Keratinocyte (primary cell): ENCODE results near the gene PHLPP2. TPM values are rescaled to one million over a fixed set of nuclear protein-coding genes. Genes with fewer than 3 reads are reported as not detected.

Experiments used
- DNase-seq: peaks from one replicate; pipeline ENCODE4 v3.0.0-alpha.2; 2011; ENCODE audit warnings: low read depth, missing footprints, low spot score
- FAIRE-seq: peaks from 2 replicates; lab custom pipeline; 2011; peaks lifted over from hg19 to GRCh38; lab: Jason Lieb, UNC
- H2AFZ ChIP-seq: 2 replicates; pipeline ENCODE4 v1.6.0; 2012; ENCODE audit warnings: low read length, control low read depth, inconsistent platforms; ENCODE audit not compliant: control insufficient read depth
- H3K27ac ChIP-seq: 2 replicates; pipeline ENCODE4 v1.5.1; 2011; ENCODE audit warnings: low read length; ENCODE audit not compliant: control insufficient read depth, insufficient read depth
- H3K27me3 ChIP-seq: 3 replicates; pipeline ENCODE4 v1.6.0; 2011; ENCODE audit warnings: low read length; ENCODE audit not compliant: control insufficient read depth, insufficient read depth; ENCODE audit errors: extremely low read depth
- H3K36me3 ChIP-seq, 2 experiments: 2 replicates in 1 of 2; 3 replicates in 1 of 2; pipeline ENCODE4 v1.5.1; 2011; ENCODE audit warnings: low read length in 2 of 2, mild to moderate bottlenecking in 1 of 2; ENCODE audit not compliant: control insufficient read depth in 2 of 2, insufficient read depth in 2 of 2; ENCODE audit errors: extremely low read depth in 1 of 2
- H3K4me1 ChIP-seq: 3 replicates; pipeline ENCODE4 v1.5.1; 2011; ENCODE audit warnings: low read length; ENCODE audit not compliant: control insufficient read depth, insufficient read depth; ENCODE audit errors: extremely low read depth
- H3K4me2 ChIP-seq: 3 replicates; pipeline ENCODE4 v1.6.0; 2011; ENCODE audit warnings: low read depth, low read length; ENCODE audit not compliant: control insufficient read depth, insufficient read depth; ENCODE audit errors: extremely low read depth
- H3K4me3 ChIP-seq, 3 experiments: fragments of 200-600 bp in 1 of 3; sonication (generic) in 1 of 3; 2 replicates in 2 of 3; 3 replicates in 1 of 3; pipeline ENCODE4 v1.5.1; 2011 to 2016; ENCODE audit warnings: low read length in 3 of 3, mild to moderate bottlenecking in 3 of 3, control low read depth in 2 of 3, inconsistent platforms in 1 of 3, low read depth in 1 of 3, mixed read lengths in 1 of 3, mixed run types in 1 of 3, moderate library complexity in 1 of 3; ENCODE audit not compliant: control insufficient read depth in 2 of 3, insufficient read depth in 2 of 3; ENCODE audit errors: extremely low read depth in 1 of 3
- H3K79me2 ChIP-seq: 2 replicates; pipeline ENCODE4 v1.6.0; 2012; ENCODE audit warnings: low read length; ENCODE audit not compliant: control insufficient read depth, insufficient read depth
- H3K9ac ChIP-seq: 3 replicates; pipeline ENCODE4 v1.6.0; 2011; ENCODE audit warnings: low read length; ENCODE audit not compliant: control insufficient read depth, insufficient read depth; ENCODE audit errors: extremely low read depth
- H3K9me1 ChIP-seq: 3 replicates; pipeline ENCODE4 v1.6.0; 2011; ENCODE audit warnings: low read length; ENCODE audit not compliant: control insufficient read depth, insufficient read depth; ENCODE audit errors: extremely low read depth
- H3K9me3 ChIP-seq: 2 replicates; pipeline ENCODE4 v1.5.1; 2012; ENCODE audit warnings: low read depth, low read length; ENCODE audit not compliant: control insufficient read depth
- H4K20me1 ChIP-seq: 3 replicates; pipeline ENCODE4 v1.6.0; 2011; ENCODE audit warnings: low read length; ENCODE audit not compliant: control insufficient read depth, insufficient read depth; ENCODE audit errors: extremely low read depth
- EZH2 ChIP-seq: IDR thresholded peaks from one replicate; pipeline ENCODE4 v1.6.1; 2012; ENCODE audit warnings: inconsistent platforms, mild to moderate bottlenecking, low read length, moderate library complexity
- dilution Hi-C: fragments of 300-500 bp; cut with MboI; formaldehyde crosslinking; loops from one replicate; pipeline ENCODE4 v1.7.0; 2020; ENCODE audit warnings: low sequenced_read_pairs; ENCODE audit not compliant: extremely low pct_ligation_motif_present
- polyA plus RNA-seq, 5 experiments: library from polyadenylated mRNA; depleted of rRNA in 3 of 5; stranded (reverse) in 3 of 5; stranded (forward) in 1 of 5; unstranded in 1 of 5; fragments of >200 nt; gene quantifications; 1 replicate in 1 of 5; 2 replicates in 3 of 5; 3 replicates in 1 of 5; pipeline versions ENCODE4 v1.2.1 to v1.2.3, GENCODE V29; 2011 to 2012; ENCODE audit warnings: missing spikeins in 2 of 5, low read depth in 1 of 5, low replicate concordance in 1 of 5
- TF ChIP-seq, protein P1 (sequence below), 3 experiments: IDR thresholded peaks in 1 of 3; conservative IDR thresholded peaks in 1 of 3; optimal IDR thresholded peaks in 1 of 3; 2 replicates in 2 of 3; 3 replicates in 1 of 3; pipeline versions ENCODE3 to v1.5.1; 2011; ENCODE audit warnings: low read length in 3 of 3, mild to moderate bottlenecking in 3 of 3, moderate library complexity in 2 of 3, control low read depth in 1 of 3, inconsistent platforms in 1 of 3; ENCODE audit not compliant: insufficient read depth in 2 of 3; ENCODE audit errors: extremely low read depth in 1 of 3

PHLPP2 gene
- polyA plus RNA-seq, 1 donor (not counting 4 experiments of a cell fraction or from before 2014, with no cell fraction given) = 6.5 TPM

DNA sequence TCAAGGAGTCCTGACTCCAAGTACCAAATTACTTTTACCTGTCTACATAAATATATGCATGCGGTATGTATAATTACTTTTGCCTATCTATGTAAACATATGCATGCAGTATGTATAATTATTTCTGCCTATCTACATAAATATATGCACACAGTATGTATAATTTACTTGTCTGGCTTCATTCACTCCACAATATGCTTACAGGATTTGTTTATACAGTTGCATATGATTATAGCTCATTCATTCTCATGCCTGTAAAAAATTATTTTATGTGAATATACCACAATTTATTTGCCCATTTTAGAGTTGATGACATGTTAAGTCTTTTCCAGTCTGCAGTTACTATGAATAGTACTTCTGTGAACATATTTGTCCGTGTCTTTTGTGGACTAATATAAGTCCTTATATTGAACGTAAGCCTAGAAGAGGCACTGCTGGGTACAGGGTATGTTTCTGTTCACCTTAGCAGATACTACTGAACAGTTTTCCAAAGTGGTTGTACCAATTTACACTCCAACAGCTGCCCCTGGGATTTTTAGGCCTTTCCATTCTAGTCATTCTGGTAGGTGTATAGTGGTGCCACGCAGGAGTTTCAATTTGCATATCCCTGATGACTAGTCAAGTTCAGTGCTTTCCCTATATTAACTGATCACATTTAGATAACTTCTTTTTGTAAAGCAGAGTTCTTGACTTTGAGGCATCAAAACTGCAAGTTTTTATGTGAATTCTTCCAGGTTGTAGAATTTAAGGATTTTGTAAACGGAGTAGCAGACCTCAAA is 51.5 kb downstream of the PHLPP2 start:
- DNase-seq (no peak), FAIRE-seq (no peak)
- no peak overlapping the region for H2AFZ ChIP-seq
- no peaks in the 10 kb centered on the region for H3K4me1 ChIP-seq
- TF ChIP-seq EZH2 = no peak
- TF ChIP-seq, protein P1, sequence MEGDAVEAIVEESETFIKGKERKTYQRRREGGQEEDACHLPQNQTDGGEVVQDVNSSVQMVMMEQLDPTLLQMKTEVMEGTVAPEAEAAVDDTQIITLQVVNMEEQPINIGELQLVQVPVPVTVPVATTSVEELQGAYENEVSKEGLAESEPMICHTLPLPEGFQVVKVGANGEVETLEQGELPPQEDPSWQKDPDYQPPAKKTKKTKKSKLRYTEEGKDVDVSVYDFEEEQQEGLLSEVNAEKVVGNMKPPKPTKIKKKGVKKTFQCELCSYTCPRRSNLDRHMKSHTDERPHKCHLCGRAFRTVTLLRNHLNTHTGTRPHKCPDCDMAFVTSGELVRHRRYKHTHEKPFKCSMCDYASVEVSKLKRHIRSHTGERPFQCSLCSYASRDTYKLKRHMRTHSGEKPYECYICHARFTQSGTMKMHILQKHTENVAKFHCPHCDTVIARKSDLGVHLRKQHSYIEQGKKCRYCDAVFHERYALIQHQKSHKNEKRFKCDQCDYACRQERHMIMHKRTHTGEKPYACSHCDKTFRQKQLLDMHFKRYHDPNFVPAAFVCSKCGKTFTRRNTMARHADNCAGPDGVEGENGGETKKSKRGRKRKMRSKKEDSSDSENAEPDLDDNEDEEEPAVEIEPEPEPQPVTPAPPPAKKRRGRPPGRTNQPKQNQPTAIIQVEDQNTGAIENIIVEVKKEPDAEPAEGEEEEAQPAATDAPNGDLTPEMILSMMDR (optimal IDR thresholded peaks at IDR 0.05 in 1 of 3, IDR thresholded peaks at IDR 0.05 in 1 of 3, conservative IDR thresholded peaks at IDR 0.05 in 1 of 3; ENCODE audit: extremely low read depth in 1 of 3, insufficient read depth in 2 of 3, low read length in 3 of 3) = no peak
- H3K4me3 ChIP-seq = no peak overlapping the region
- H4K20me1 ChIP-seq = no peaks in the 10 kb centered on the region
- H3K79me2 ChIP-seq = no peaks in the 10 kb centered on the region
- peaks cover 16 to 18% of the 10 kb centered on the region in 2 experiments for H3K36me3 ChIP-seq
- H3K27me3 ChIP-seq = no peaks in the 10 kb centered on the region
- dilution Hi-C loops = no loop called here
- H3K4me2 ChIP-seq = no peak overlapping the region
- no peaks in the 10 kb centered on the region for H3K9me1 ChIP-seq
- H3K9me3 ChIP-seq = no peaks in the 10 kb centered on the region
- no peak overlapping the region for H3K27ac ChIP-seq
- no peak overlapping the region for H3K9ac ChIP-seq

DNA sequence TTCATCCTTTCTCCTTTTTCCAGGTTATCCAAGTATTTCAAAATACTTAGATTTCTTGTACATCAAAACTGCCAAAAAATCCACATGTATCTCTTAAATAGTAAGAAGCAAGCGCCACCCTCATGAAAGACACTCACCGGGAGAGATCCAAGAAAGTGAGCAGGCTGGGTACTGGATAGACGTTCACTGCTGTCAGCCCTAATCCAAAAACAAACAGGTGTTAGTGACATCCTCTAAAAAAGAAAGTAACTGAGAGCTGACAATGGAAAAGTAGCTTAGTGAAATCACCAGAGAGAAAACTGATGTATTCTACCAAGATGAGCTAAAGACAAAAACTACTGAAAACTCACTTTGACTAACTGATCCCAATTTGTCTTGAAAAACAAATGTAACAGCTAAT is 52.4 kb downstream of the PHLPP2 start:
- H3K9me3 ChIP-seq = no peaks in the 10 kb centered on the region
- dilution Hi-C loops = no loop called here
- H3K9me1 ChIP-seq = no peaks in the 10 kb centered on the region
- FAIRE-seq = no peak
- H3K4me1 ChIP-seq = no peaks in the 10 kb centered on the region
- H3K9ac ChIP-seq = no peak overlapping the region
- no peaks in the 10 kb centered on the region for H3K79me2 ChIP-seq
- TF ChIP-seq, protein P1 (optimal IDR thresholded peaks at IDR 0.05 in 1 of 3, IDR thresholded peaks at IDR 0.05 in 1 of 3, conservative IDR thresholded peaks at IDR 0.05 in 1 of 3; ENCODE audit: extremely low read depth in 1 of 3, insufficient read depth in 2 of 3, low read length in 3 of 3) = no peak
- no peak for TF ChIP-seq EZH2
- H3K36me3 ChIP-seq = peaks cover 16 to 18% of the 10 kb centered on the region in 2 experiments
- H4K20me1 ChIP-seq = no peaks in the 10 kb centered on the region
- no peak overlapping the region for H3K4me3 ChIP-seq
- H2AFZ ChIP-seq = no peak overlapping the region
- DNase-seq = no peak
- H3K27ac ChIP-seq = no peak overlapping the region
- no peaks in the 10 kb centered on the region for H3K27me3 ChIP-seq
- no peak overlapping the region for H3K4me2 ChIP-seq
